ENCODE data around the gene RNASE9.
"Not testable (repeated sequence)": the region's sequence is repeated elsewhere in the genome, so short reads cannot be mapped to it uniquely, and the experiment has no call there.

The RNASE9 gene

GRCh38 chr14:20572382-20572990 lies 11.6 kb upstream of the RNASE9 start:
- not testable (repeated sequence) for DNase-seq

- DNase-seq: not testable (repeated sequence)
Measured at GRCh38 chr14:20570720-20571119, 9.9 kb upstream of the RNASE9 start.

DNA sequence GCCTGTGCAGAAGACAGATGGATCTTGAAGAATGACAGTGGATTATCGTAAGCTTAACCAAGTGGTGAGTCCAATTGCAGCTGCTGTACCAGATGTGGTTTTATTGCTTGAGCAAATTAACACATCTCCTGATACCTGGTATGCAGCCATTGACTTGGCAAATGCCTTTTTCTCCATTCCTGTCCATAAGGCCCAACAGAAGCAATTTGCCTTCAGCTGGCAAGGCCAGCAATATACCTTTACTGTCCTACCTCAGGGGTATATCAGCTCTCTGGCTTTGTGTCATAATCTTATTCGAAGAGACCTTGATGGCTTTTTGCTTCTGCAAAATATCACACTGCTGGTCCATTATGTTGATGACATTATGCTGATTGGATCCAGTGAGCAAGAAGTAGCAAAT lies 9.0 kb upstream of the RNASE9 start:
- DNase-seq: not testable (repeated sequence)

- DNase-seq: no peak
Measured at GRCh38 chr14:20569066-20569465, 8.2 kb upstream of the RNASE9 start.

DNA sequence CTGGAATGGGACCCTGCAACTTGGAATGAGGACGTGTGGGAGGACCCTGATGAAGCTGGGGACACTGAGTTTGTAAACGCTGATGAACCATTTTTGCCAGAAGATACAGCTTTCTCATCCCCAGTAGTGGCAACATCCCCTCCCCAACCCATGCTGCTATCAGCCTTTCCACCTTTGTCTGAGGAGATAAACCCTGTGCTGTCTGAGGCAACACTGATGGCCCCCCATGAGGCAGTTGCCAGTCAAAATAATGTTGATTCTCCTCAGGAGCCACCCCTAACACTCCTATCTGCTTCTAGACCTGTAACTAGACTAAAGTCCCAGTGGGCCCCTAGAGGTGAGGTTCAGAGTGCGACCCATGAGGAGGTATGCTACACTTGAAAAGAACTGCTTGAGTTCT lies 7.5 kb upstream of the RNASE9 start:
- no peak for DNase-seq

DNA sequence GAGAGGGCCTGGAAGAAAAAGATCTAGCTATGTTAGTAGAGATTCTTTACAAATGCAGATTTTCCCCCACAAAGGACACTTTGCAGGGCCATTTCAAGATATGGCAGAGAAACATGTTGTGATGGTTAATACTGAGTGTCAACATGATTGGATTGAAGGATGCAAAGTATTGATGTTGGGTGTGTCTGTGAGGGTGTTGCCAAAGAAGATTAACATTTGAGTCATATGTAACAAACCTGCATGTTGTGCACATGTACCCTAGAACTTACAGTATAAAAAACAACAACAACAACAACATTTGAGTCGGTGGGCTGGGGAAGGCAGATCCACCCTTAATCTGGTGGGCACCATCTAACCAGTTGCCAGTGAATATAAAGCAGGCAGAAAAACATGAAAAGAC lies 6.4 kb upstream of the RNASE9 start:
- not testable (repeated sequence) for DNase-seq

DNA sequence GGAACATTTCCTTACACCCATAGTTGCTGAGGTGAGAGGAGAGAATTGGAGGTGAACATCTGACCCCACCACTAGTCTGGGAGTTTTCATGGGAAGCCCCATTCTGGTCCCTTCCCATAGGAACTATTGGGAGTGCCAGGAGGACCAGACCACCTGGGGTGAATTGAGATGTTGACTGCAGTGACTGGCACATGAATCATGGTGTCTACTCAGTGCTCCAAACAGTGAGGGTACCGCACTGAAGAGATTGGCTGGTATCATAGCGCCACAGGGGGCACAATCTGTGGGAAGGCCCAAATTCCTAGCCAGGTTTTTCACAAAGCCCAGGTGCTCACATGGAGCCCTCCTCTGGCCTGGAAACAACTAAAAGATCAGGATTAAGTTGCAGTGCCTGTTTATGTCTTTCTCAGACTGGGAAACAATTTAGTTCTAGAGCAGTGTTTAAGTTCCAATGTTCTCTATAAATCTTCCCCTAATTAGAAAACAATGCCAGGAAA lies 3.7 kb upstream of the RNASE9 start:
- no peak for DNase-seq

- DNase-seq: no peak
Measured at GRCh38 chr14:20563971-20564370, 3.1 kb upstream of the RNASE9 start.

DNA sequence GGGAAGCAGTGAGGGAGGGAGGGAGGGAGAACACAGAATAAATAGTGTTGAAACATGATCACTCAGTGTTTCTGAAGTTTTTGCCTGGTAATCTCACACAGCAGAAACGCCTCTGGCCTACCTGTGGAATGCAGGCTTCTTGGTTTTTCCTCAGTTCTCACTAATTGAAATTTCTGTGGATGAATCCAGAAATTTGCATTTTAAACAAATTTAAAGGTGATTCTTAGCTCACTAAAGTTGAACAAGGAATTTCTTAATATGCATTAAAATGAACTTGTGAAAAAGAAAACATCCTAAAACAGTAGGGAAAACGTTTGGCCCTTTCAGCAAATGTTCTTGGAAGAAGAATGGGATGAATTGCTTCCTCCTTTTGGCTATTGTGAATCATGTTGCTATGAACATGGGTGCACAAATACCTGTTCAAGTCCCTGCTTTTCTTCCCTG lies 1.4 kb downstream of the RNASE9 start:
- no peak for DNase-seq

DNA sequence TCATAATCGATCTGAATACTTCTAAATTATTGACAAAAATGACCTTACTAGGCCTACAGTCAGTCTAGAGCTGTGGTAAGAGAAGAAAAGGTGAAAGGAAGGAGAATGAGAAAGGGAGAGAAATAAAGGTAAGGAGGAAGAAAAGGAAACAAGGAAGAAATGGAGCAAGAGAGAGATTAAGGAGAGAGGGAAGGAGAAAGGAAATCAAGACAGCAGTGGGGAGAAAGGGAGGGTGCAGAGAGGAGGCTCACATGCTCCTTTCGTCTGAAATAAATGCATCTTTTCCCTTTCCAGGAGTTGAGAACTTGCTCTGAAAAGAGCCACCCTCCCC lies 3.7 kb downstream of the RNASE9 start:
- no peak for DNase-seq

GRCh38 chr14:20556500-20557211 lies 4.2 kb downstream of the RNASE9 start:
- DNase-seq: no peak

DNA sequence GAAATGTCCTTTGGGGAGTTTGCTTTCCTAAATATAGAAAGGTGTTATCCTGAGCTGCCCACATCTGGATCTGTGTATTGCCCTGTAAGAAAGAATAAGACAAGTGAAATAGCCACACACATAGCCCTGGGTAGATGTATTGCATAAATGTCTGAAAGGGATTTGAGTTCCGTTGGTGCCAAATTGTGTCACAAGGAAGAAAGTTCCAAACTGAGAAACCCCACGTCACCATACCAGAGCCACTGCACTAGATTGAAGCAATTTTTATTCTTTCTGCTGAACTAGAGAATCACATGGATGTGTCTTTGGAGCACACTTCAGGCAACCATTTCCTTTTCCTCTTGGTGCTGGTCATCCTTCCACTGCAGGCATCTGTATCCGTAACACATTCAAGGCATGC lies 5.0 kb downstream of the RNASE9 start:
- DNase-seq: no peak

DNA sequence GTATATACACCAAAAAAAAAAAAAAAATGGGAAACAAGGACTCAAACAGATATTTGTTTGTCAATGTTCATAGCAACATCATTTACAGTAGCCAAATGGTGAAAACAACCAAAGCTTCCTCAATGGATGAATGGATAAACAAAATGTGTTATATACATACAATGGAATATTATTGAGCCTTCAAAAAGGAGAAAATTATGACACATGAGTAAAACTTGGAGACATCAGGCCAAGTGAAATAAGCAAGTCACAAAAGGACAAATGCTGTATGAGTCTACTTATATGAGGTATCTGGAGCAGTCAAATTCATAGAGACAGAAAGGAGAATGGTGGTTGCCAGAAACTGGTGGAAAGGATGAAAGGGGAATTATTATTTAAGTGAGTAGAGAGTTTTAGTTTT lies 7.8 kb downstream of the RNASE9 start:
- no peak for DNase-seq

DNA sequence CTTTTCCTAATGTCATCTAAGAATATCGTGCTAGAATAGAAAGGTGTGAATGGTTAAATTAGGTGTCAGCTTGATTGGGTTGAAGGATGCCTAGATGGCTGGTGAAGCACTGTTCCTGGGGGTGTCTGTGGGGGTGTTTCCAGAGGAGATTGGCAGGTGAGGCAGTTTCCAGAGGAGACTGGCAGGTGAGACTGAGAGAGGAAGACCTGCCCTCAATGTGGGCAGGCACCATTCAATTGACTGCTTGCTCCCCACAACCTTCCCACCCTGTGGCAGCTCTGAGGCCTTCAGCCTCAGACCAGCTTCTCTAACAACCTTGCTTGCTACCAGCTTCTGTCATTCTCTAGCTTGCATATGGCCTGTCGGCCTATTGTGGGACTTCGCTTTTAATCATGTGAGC lies 9.2 kb downstream of the RNASE9 start:
- no peak for DNase-seq

GRCh38 chr14:20550926-20551325 lies 9.9 kb downstream of the RNASE9 start:
- DNase-seq: no peak

DNA sequence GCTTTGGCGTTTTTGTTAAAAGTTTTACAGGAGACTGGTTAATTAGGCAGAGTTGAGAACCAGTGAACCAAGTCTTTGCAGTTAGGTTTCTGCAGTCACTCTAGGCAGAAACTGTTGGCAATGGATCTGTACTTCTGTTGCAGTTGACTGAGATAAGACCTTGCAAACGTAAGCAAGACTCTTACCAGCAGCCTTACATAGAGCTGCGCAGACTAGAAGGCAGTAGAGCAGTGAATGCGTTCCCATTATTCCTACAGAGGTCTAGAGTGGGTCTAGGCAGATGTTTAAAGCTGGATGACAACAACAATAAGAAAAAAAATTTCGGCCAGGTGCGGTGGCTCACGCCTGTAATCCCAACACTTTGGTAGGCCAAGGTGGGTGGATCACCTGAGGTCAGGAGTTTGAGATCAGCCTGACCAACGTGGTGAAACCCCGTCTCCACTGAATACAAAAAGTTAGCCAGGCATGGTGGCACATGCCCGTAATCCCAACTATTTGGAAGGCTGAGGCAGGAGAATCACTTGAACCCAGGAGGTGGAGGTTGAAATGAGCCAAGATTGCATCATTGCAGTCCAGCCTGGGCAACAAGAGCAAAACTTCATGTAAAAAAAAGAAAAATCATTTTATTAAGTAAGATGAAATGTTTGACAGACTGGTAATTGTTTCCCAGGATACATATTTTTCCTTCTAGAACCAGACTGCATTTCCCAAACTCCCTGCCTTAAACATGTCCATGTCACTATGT lies 12.3 kb downstream of the RNASE9 start:
- no peak for DNase-seq

DNA sequence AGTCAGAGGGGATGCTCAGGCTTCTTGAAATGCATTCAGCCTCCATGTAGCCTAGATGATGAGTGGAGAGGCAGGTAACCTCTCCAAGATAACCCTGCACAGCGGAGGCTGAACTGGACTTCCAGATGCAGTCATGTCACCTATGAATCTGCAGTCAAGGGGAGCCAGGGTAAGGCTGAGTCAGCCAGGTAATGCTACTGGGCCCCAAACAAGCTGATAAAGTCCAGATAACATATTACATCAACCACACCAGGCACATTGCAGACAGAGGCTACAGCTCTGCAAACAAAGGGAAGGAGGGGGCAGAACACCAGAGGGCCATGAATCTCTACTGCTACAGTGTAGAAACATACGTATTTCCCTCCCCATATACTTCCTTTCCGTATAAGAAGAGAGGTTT lies 14.0 kb downstream of the RNASE9 start:
- no peak for DNase-seq

GRCh38 chr14:20539906-20540305 lies 20.9 kb downstream of the RNASE9 start:
- DNase-seq: no peak

- peak; percentile 79 to 80 for DNase-seq
Measured at GRCh38 chr14:20530771-20531571, 29.9 kb downstream of the RNASE9 start.

- DNase-seq: no peak
Measured at GRCh38 chr14:20529806-20530205, 31.0 kb downstream of the RNASE9 start.

DNA sequence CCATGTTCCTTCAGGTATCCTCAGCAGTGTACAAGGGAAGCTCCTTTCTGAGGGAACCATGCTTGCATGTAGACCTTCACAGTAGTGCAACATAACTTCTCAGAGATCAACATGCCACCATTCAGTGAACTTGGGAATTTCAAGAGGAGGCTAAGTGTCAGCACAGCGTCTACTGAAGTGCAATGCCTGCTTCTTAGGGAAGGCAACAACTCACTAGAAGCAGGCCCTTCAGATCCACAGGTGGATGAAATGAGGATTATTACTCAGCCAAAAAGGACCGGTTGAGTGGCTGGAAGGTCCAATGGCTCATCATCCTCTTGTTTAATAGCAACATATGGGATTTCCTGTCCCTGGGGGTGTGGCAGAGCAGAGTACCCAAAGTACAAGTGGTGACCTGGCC lies 36.8 kb downstream of the RNASE9 start:
- DNase-seq: no peak

DNA sequence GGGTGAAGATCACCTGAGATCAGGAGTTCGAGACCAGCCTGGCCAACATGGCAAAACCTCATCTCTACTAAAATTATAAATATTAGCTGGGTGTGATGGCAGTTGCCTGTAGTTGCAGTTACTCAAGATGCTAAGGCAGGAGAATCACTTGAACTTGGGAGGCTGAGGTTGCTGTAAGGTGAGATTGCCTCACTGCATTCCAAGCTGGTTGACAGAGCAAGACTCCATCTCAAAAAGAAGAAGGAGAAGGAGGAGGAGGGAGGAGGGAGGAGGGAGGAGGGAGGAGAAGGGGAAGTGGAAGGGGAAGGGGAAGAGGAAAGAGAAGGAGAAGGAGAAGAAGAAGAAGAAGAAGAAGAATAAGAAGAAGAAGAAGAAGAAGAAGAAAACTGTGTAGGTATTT lies 38.5 kb downstream of the RNASE9 start:
- no peak for DNase-seq

DNA sequence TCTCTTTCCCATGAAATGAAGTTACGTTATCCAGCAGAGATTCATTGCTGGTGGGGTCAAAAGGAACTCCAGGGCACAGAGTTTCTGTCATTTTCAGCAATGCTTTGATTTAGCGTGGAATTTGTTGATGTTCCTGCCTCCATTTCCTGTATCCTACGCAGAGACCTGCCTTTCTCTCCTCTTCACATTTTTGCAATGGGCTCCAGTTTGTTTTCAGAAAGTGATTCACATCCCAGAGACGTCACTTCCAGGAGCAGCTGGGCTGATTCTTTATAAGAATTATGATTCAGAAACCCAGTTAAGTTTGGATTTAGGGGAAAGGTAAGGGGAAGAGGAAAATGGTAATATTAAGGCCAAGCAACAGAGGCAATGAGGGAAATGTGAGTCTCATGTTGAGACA lies 43.9 kb downstream of the RNASE9 start:
- DNase-seq: no peak

Measured in activated T-cell treated with anti-CD3 and anti-CD28 coated beads, Interleukin-2, amount 50 U/mL, for 48 hours (primary cell).